ENCODE measurements around the gene ZNF710. TPM values are rescaled to one million over a fixed set of nuclear protein-coding genes. Genes with fewer than 3 reads are reported as not detected.

The ZNF710 gene
- total RNA-seq, 2 experiments from 2014 or later = 13.8 to 19.0 TPM

DNA sequence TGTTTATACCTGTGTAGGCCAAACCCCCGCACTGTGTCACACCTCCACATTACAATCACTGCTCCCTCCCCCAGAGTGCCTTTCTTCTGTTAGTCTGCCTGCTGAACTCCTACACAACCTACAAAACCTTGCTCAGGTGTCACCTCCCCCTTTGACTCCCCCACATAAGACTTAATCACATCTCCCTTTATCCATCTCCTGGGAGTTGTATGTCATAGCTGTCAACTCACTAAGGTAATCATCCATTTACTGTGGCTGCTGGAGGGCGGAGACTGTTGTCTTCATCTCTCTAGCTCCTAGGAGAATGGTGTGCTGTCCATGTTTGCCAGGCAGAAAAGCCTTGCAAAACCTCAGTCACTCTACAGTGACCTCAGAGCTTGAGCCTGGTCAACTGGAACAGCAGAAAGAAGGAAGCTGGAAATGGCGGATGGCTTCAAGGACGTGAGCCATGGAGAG lies 43.8 kb downstream of the ZNF710 start:
- CTCF ChIA-PET (ENCODE audit: unreplicated experiment) = interaction anchor here (0.7 kb wide), 1 partner anchor 16 kb away, joined by 3 read pairs; no protein-coding TSS in a partner anchor
- H2AFZ ChIP-seq (ENCODE audit: low read length) = no peak overlapping the region

DNA sequence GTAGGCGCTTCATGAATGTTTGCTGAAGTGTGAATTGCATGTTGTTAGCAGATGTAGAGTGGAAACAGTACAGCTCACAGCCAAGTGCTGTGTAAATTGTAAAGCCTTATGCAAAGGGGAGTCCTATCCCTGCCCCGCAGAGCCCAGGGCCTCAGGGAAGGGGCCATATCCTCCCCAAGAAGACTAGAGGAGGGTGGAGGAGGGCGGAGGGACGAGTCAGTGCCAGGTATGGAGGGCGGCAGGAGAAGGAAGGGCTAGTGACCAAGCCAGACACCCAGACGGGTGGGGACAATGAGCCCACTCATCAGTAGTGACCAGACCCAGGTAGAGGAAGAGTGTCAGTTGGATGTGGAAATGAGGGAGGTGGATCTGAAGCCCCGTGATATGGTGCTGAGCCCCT lies 45.2 kb downstream of the ZNF710 start:
- peak overlapping the region; percentile 70; the same call in 1 of the 2 replicates for H2AFZ ChIP-seq (ENCODE audit: low read length)
- ChIA-PET CTCF (ENCODE audit: unreplicated experiment) (no interaction called here), POLR2A (interaction anchor here (0.7 to 2.5 kb wide), 4 partner anchors 10 to 47 kb away, joined by 3 to 8 read pairs (median 4); no protein-coding TSS in a partner anchor)
- intact Hi-C loops (cut with micrococcal nuclease; ENCODE audit: unreplicated experiment) = no loop called here
- H3K4me1 ChIP-seq (ENCODE audit: insufficient read depth, low read length, poor library complexity, severe bottlenecking) = peaks cover 40% of the 10 kb centered on the region
- peak overlapping the region; percentile 77 for H3K27ac ChIP-seq (ENCODE audit: low read depth, low read length, poor library complexity, severe bottlenecking)
- H3K9me2 ChIP-seq (ENCODE audit: insufficient read depth, low read length) = no peaks in the 10 kb centered on the region
- H3K4me2 ChIP-seq (ENCODE audit: low read length) = peak overlapping the region; percentile 90
- no peaks in the 10 kb centered on the region for H3K36me3 ChIP-seq (ENCODE audit: insufficient read depth, low read length)
- no peaks in the 10 kb centered on the region for H3K9me3 ChIP-seq (ENCODE audit: low read length)
- no peaks in the 10 kb centered on the region for H3K79me2 ChIP-seq (ENCODE audit: insufficient read depth, low read depth, low read length)
- BruUV-seq (replicated peaks) = no TSS peak
- no peak for TF ChIP-seq EZH2phosphoT487 (IDR thresholded peaks at IDR 0.05; ENCODE audit: borderline replicate concordance, low read depth, low read length)
- TF ChIP-seq, protein P1, sequence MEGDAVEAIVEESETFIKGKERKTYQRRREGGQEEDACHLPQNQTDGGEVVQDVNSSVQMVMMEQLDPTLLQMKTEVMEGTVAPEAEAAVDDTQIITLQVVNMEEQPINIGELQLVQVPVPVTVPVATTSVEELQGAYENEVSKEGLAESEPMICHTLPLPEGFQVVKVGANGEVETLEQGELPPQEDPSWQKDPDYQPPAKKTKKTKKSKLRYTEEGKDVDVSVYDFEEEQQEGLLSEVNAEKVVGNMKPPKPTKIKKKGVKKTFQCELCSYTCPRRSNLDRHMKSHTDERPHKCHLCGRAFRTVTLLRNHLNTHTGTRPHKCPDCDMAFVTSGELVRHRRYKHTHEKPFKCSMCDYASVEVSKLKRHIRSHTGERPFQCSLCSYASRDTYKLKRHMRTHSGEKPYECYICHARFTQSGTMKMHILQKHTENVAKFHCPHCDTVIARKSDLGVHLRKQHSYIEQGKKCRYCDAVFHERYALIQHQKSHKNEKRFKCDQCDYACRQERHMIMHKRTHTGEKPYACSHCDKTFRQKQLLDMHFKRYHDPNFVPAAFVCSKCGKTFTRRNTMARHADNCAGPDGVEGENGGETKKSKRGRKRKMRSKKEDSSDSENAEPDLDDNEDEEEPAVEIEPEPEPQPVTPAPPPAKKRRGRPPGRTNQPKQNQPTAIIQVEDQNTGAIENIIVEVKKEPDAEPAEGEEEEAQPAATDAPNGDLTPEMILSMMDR (conservative IDR thresholded peaks at IDR 0.05; ENCODE audit: low read length) = no peak
- no peak for DNase-seq (ENCODE audit: low spot score)
- H3K4me3 ChIP-seq (ENCODE audit: low read depth, low read length, poor library complexity, severe bottlenecking) = peak overlapping the region; percentile 50
- no peaks in the 10 kb centered on the region for H4K20me1 ChIP-seq (ENCODE audit: insufficient read depth, low read length)

More for the DNA sequence above, 43.8 kb downstream of the ZNF710 start:
- Histone ChIP-seq H3K4me2 (ENCODE audit: low read length) (no peak overlapping the region), H3K9me3 (ENCODE audit: low read length) (no peaks in the 10 kb centered on the region), H3K79me2 (ENCODE audit: insufficient read depth, low read depth, low read length) (no peaks in the 10 kb centered on the region), H3K36me3 (ENCODE audit: insufficient read depth, low read length) (no peaks in the 10 kb centered on the region), H3K9me2 (ENCODE audit: insufficient read depth, low read length) (no peaks in the 10 kb centered on the region), H3K27ac (ENCODE audit: low read depth, low read length, poor library complexity, severe bottlenecking) (no peak overlapping the region), H3K4me3 (ENCODE audit: low read depth, low read length, poor library complexity, severe bottlenecking) (no peak overlapping the region), H4K20me1 (ENCODE audit: insufficient read depth, low read length) (no peaks in the 10 kb centered on the region), H3K4me1 (ENCODE audit: insufficient read depth, low read length, poor library complexity, severe bottlenecking) (peaks cover 50% of the 10 kb centered on the region)
- DNase-seq (ENCODE audit: low spot score) = no peak
- POLR2A ChIA-PET = interaction anchor here (1.3 kb wide), 2 partner anchors 9 to 14 kb away, joined by 4 to 5 read pairs; no protein-coding TSS in a partner anchor
- TF ChIP-seq, protein P1 (conservative IDR thresholded peaks at IDR 0.05; ENCODE audit: low read length) = no peak
- no peak for TF ChIP-seq EZH2phosphoT487 (IDR thresholded peaks at IDR 0.05; ENCODE audit: borderline replicate concordance, low read depth, low read length)
- intact Hi-C loops (cut with micrococcal nuclease; ENCODE audit: unreplicated experiment) = no loop called here
- BruUV-seq (replicated peaks) = no TSS peak

DNA sequence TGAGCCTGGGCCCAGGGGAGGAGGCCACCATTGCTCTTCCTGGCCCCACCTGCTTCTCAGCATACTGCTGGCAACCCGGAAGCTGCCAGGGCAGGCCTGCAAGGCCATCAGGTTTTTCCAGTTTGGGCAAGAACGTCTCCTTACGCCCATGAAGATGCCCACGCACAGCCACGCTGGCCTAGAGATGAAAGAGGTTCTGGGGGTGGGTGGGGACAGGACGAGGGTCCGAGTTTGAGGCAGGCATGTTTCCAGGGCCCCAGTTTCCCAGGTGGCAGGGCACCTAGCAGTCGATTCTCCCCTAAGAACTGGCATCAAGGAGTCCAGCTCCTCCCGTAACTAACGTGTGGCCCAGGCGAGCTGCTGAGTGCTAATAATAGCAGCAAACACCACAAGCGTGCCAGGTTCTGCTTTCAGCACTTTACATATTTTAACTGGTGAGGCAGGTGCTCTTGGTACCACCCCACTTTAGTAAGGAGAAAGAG lies 45.8 kb downstream of the ZNF710 start:
- peaks cover 40% of the 10 kb centered on the region for H3K4me1 ChIP-seq (ENCODE audit: insufficient read depth, low read length, poor library complexity, severe bottlenecking)
- CTCF ChIA-PET (ENCODE audit: unreplicated experiment) = interaction anchor here (0.6 to 1.2 kb wide), 2 partner anchors 56 to 154 kb away, joined by 3 read pairs; partner anchors contain the start of genes IDH2 and SEMA4B

More for the DNA sequence above, 45.8 kb downstream of the ZNF710 start:
- Histone ChIP-seq H3K27ac (ENCODE audit: low read depth, low read length, poor library complexity, severe bottlenecking) (peak overlapping the region; percentile 77), H3K79me2 (ENCODE audit: insufficient read depth, low read depth, low read length) (no peaks in the 10 kb centered on the region), H3K9me3 (ENCODE audit: low read length) (no peaks in the 10 kb centered on the region), H3K36me3 (ENCODE audit: insufficient read depth, low read length) (no peaks in the 10 kb centered on the region), H2AFZ (ENCODE audit: low read length) (peak overlapping the region; percentile 70), H3K4me2 (ENCODE audit: low read length) (peak overlapping the region; percentile 90), H4K20me1 (ENCODE audit: insufficient read depth, low read length) (no peaks in the 10 kb centered on the region), H3K9me2 (ENCODE audit: insufficient read depth, low read length) (no peaks in the 10 kb centered on the region), H3K4me3 (ENCODE audit: low read depth, low read length, poor library complexity, severe bottlenecking) (peak overlapping the region; percentile 50)
- POLR2A ChIA-PET = interaction anchor here (0.7 to 2.5 kb wide), 4 partner anchors 9 to 46 kb away, joined by 3 to 8 read pairs (median 4); no protein-coding TSS in a partner anchor
- peak; percentile 85 for DNase-seq (ENCODE audit: low spot score)
- BruUV-seq (replicated peaks) = no TSS peak
- TF ChIP-seq EZH2phosphoT487 (IDR thresholded peaks at IDR 0.05; ENCODE audit: borderline replicate concordance, low read depth, low read length) = no peak
- TF ChIP-seq, protein P1 (conservative IDR thresholded peaks at IDR 0.05; ENCODE audit: low read length) = no peak
- intact Hi-C loops (cut with micrococcal nuclease; ENCODE audit: unreplicated experiment) = loop anchor here (1.0 kb wide), 1 partner anchor 12 kb away; no protein-coding TSS in a partner anchor

Data from OCI-LY7 (cell line).